Superior temporal gyrus (tissue), 1 donor: ENCODE data around the gene DIS3L2.
"Not testable (repeated sequence)": the region's sequence is repeated elsewhere in the genome, so short reads cannot be mapped to it uniquely, and the experiment has no call there.

Experiments used
- DNase-seq: peaks from one replicate; pipeline ENCODE4 v3.0.0-alpha.2; 2016; ENCODE audit errors: extremely low spot score

Gene DIS3L2

GRCh38 chr2:232115728-232116361, 154.3 kb downstream of the DIS3L2 start:
- DNase-seq, result not testable (repeated sequence)

DNA sequence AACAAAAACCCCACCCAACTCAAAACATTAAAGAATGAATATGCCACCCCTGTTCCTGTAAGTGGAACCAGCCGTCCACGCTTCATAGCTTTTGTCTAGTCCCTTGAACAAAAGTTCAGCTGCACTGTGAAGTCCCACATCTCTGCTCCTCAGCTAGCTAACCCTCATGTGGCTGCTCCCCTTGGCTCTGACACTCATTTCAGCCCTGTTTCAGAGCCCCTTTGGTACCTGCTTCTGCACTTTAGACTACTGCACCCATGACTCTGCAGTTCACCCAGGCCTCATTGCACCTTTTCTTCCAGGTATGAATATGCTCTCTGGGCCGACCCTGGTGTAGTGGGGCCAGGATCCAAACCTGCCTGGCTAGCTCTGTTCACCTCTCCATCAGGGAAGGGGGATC, 155.3 kb downstream of the DIS3L2 start:
- no peak for DNase-seq

DNA sequence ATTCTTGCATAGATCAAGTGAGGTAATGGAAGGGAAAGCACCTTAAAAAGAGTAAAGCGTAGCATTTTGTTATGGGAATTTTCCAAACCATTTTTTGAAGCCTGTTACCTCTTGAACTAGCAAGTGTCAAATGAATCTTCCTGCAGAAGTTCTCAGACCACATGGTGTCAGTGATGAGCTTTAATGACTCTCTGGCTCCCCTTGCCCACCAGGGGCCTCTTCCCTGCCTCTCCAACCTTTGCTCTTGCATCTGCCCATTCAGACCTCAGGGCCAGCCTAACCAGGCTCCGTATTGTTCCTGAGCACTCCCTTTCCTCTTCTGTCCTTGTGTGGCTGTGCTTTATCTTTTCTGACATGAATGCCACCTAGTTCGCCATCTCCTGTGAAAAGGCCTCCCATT, 155.9 kb downstream of the DIS3L2 start:
- DNase-seq, result no peak

DNA sequence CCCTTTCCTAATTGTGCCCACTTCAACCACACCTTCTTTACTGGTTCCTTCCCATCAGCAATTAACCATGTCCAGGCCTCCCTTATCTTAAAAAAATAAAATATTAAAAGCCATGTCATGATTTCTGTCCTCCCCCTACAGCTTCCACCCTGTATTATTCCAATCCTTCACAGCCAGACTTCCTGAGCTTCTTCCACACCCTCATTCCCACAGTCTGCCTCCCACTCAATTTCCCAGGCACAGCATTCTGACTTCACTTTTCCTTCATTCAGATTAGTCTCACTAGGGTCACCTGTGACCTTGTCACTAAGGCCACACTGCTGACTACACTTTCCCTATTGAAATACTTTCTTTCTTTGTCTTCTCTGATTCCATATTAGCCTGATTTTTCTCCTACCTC, 159.4 kb downstream of the DIS3L2 start:
- no peak for DNase-seq

GRCh38 chr2:232124309-232124708, 162.8 kb downstream of the DIS3L2 start:
- no peak for DNase-seq

- no peak for DNase-seq
Observed at GRCh38 chr2:232126301-232127099, 165.0 kb downstream of the DIS3L2 start.

DNA sequence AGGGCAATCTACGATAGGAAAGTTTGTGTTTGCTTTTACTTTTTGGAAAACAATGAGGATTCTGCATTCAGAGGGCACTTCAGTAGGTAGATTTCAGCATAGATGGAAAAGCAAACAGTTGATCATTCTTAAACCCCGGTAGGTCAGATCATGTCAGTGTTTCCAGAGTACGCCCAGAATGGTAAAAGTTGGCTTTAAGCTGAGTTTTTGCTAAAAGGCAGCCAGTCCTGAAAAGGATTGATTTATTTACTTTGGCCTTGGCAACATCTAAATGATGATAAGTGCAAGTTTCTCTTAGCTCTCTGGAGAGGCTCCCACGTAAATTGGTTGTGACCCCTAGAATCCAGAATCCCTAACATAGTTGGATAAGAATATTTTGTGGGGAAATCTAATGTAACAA, 168.0 kb downstream of the DIS3L2 start:
- DNase-seq, result no peak

- DNase-seq, result no peak
Observed at GRCh38 chr2:232132181-232132580, 170.7 kb downstream of the DIS3L2 start.

GRCh38 chr2:232133078-232133477, 171.6 kb downstream of the DIS3L2 start:
- DNase-seq, result no peak

GRCh38 chr2:232134939-232135338, 173.4 kb downstream of the DIS3L2 start:
- DNase-seq, result no peak

- no peak for DNase-seq
Observed at GRCh38 chr2:232137356-232138147, 176.0 kb downstream of the DIS3L2 start.

- DNase-seq, result no peak
Observed at GRCh38 chr2:232138441-232138840, 176.9 kb downstream of the DIS3L2 start.

- no peak for DNase-seq
Observed at GRCh38 chr2:232139171-232139594, 177.7 kb downstream of the DIS3L2 start.

DNA sequence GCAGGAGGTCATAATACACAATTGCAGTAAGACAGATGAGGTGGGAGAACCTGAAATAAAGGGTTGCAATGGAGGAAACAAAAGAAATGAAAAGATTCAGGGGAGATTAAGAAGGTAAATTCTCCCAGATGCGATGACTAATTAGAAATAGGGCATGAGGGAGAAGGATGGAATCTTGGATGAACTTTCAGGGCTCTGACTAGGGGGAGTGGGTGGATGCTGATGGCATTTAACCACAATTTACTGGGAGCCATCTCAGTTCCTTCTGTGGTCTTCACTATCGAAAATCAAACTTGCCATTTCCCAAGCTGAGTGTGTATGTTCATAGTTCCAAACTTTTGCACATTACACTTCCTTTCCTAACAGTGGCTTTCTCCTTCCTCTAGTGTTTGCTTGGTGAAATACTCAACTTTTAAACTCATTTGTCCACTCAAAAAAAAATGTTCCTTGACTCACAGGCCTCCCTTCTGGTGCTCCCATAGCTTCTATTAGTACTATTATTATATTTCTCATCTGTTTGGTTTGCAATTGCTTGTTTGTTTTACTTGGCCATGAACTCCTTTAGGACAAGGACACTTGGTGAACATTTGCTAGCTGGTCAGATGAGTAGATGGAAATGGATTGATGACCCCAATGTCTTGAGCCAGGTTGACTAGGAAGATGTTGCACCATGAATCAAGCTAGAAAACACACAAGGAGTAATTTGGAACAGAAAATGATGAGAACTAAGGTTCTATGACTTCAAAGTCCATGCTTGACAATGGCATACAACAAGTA, 178.5 kb downstream of the DIS3L2 start:
- no peak for DNase-seq

DNA sequence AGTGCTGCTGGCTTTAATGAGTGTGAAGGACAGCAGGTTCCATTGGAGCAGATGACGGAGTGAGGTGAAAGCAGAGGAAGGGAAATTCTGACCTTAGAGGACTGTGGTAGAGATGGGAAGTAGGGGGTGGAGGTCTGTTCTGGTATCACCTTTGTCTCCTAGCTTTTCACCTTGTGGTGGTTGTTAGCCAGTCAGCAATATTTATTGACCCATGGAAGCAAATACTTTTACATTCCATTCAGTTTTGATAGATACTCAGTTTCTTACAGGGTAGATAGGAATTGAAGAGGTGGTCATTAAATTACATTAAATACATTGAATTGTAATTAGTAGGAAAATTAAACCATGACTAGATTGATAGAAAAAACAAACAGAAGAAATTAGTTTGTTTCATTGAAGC, 180.1 kb downstream of the DIS3L2 start:
- no peak for DNase-seq

DNA sequence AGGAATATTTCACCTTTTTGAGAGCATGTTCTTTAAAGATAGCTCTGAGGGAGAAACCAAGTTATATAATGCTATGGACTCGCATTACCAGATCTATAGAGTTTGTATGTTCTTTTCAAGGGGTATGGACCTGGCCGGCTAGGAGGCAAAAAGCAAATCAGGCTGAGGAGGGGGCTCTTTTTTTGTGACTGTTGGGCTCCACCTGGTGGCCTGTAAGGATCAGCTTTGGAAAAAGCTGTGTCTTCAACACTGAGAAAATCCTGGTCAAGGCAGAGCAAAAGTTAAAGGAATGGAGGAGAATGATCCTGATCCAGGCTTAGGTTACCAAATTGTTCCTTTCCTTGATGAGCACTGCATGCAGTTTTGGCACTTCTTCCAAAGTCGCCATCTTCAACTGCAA, 180.5 kb downstream of the DIS3L2 start:
- peak; percentile 73 for DNase-seq

DNA sequence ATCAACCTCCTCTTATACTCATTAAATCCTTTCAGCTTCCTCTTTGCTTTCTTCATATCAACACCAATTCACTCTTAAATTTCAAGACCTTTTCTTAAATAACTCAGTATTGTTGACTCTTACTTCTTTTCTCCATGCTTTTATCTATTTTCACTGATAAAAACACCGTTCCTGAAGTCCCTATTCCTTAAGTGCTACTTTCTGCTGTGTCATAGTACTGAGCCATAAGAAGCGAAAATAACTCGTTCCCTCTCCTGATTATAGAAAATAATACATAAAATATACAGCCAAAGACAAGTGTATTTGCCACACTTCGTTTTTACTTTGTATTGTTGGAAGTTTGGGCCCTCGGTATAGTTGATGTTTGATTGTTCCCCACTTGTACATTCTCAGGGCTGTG, 181.0 kb downstream of the DIS3L2 start:
- no peak for DNase-seq

GRCh38 chr2:232146294-232146693, 184.8 kb downstream of the DIS3L2 start:
- DNase-seq, result no peak

GRCh38 chr2:232147440-232148077, 186.0 kb downstream of the DIS3L2 start:
- no peak for DNase-seq

DNA sequence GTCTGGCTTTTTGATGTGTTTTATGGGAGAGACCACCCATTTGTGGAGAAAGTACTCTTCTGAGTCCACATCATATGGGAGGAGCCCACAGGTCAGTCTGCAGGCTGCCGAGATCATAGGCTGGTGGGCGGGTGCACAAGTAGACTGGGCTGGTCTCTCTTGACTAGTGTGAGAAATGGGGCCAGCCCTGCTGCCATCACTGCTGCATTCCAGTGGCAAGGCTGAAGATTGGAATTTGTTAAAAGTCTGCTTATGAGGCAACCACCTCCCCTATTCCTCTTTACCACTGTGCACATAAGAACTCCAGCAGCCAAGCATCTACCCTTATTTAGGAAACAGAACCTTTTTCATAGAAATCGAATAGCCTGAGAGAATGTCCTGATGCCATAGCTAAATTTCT, 200.7 kb downstream of the DIS3L2 start:
- no peak for DNase-seq

DNA sequence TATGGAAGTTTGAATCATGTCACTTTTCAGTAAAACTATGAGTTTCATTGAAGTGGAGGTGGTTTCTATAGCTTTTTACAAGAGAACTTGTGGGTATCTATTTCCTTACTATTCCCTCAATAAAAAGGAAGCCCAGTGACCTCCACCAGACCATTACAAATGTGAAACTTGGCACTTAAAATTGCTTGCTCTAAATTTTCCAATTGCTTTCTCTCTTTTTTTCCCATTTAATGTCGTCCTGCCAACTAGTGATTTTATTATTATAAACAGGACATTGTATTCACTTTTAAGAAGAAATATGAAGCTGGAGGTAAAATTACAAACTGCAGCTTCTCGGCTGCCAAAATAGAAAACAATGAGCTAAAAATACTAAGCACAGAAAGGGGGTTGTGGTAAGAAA, 208.9 kb downstream of the DIS3L2 start:
- no peak for DNase-seq
